Tibial nerve (tissue), 3 donors: Measurements from ENCODE around the gene ZNF787.

ENCODE experiments used
- CTCF ChIP-seq, 5 experiments: fragments of 200-600 bp in 3 of 5; fragments of 450-650 bp in 2 of 5; sonication (generic) in 3 of 5; IDR thresholded peaks; one replicate each; pipeline ENCODE4 v1.5.1; 2016 to 2019; ENCODE audit warnings: antibody characterized with exemption in 5 of 5, mild to moderate bottlenecking in 3 of 5, moderate library complexity in 2 of 5
- POLR2A ChIP-seq, 2 donors: fragments of 450-650 bp; IDR thresholded peaks; one replicate each; pipeline ENCODE4 v1.6.1; 2017; ENCODE audit warnings: antibody characterized with exemption in 2 of 2, mild to moderate bottlenecking in 2 of 2, moderate library complexity in 2 of 2

GRCh38 chr19:56142087-56142787 lies 21.1 kb upstream of the ZNF787 start:
- no peak for TF ChIP-seq CTCF (IDR thresholded peaks at IDR 0.05)
- TF ChIP-seq POLR2A (IDR thresholded peaks at IDR 0.05) = no peak
